Type B pancreatic cell (in vitro differentiated cells): ENCODE data around the gene HOXA5. TPM values are rescaled to one million over a fixed set of nuclear protein-coding genes. Genes with fewer than 3 reads are reported as not detected.

Experiments used
- DNase-seq: peaks from one replicate; pipeline ENCODE4 v3.0.0; 2021; ENCODE audit warnings: mixed read lengths; ENCODE audit not compliant: unreplicated experiment; ENCODE audit errors: extremely low spot score
- H3K27ac Mint-ChIP-seq: 2 replicates; pipeline ENCODE4 v1.8.0; 2021; ENCODE audit warnings: mild to moderate bottlenecking, mixed read lengths
- H3K27me3 Mint-ChIP-seq: 2 replicates; pipeline ENCODE4 v1.8.0; 2021; ENCODE audit warnings: mixed read lengths
- H3K36me3 Mint-ChIP-seq: 2 replicates; pipeline ENCODE4 v1.8.0; 2021; ENCODE audit warnings: mixed read lengths
- H3K4me1 Mint-ChIP-seq: one replicate; pipeline ENCODE4 v1.8.0; 2021; ENCODE audit warnings: mixed read lengths; ENCODE audit not compliant: unreplicated experiment
- H3K4me3 Mint-ChIP-seq: 2 replicates; pipeline ENCODE4 v1.8.0; 2021; ENCODE audit warnings: mild to moderate bottlenecking, mixed read lengths
- H3K9me3 Mint-ChIP-seq: 2 replicates; pipeline ENCODE4 v1.8.0; 2021; ENCODE audit warnings: mixed read lengths
- total RNA-seq: library from RNA; stranded (reverse); gene quantifications from 2 replicates; pipeline ENCODE4 v1.2.1, GENCODE V29; 2021; ENCODE audit warnings: low replicate concordance
- TF ChIP-seq, protein P1 (sequence below): fragments of 200-600 bp; sonication (generic); conservative IDR thresholded peaks from 2 replicates; pipeline ENCODE4 v1.5.0; 2021; ENCODE audit warnings: antibody characterized with exemption, mild to moderate bottlenecking

HOXA5 gene
- total RNA-seq, 1 donor from 2014 or later: 77.7 TPM

DNA sequence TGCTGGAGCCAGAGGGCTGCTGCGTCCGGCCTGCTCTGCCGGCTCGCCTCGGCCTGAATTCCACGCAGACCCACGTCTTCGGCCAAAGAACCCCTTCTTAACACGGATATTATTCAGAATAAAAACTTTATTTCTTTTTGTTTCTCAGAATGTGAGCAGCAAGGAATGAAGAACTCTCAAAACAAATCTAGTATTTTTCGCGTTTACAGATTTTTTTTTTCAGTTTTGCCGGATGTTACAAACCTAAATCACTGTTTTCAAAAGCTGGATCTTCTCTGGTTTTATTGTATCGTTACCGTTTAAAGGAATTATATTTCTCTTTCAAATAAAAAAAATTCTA, 36.6 kb downstream of the HOXA5 start:
- Mint-ChIP-seq H3K36me3 (peaks cover 28% of the 10 kb centered on the region), H3K4me3 (peak overlapping the region; percentile 97), H3K4me1 (peaks cover 66% of the 10 kb centered on the region), H3K9me3 (no peaks in the 10 kb centered on the region), H3K27me3 (peaks cover 67% of the 10 kb centered on the region), H3K27ac (peak overlapping the region; percentile 97)
- TF ChIP-seq, protein P1, sequence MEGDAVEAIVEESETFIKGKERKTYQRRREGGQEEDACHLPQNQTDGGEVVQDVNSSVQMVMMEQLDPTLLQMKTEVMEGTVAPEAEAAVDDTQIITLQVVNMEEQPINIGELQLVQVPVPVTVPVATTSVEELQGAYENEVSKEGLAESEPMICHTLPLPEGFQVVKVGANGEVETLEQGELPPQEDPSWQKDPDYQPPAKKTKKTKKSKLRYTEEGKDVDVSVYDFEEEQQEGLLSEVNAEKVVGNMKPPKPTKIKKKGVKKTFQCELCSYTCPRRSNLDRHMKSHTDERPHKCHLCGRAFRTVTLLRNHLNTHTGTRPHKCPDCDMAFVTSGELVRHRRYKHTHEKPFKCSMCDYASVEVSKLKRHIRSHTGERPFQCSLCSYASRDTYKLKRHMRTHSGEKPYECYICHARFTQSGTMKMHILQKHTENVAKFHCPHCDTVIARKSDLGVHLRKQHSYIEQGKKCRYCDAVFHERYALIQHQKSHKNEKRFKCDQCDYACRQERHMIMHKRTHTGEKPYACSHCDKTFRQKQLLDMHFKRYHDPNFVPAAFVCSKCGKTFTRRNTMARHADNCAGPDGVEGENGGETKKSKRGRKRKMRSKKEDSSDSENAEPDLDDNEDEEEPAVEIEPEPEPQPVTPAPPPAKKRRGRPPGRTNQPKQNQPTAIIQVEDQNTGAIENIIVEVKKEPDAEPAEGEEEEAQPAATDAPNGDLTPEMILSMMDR: no peak
- DNase-seq: no peak

DNA sequence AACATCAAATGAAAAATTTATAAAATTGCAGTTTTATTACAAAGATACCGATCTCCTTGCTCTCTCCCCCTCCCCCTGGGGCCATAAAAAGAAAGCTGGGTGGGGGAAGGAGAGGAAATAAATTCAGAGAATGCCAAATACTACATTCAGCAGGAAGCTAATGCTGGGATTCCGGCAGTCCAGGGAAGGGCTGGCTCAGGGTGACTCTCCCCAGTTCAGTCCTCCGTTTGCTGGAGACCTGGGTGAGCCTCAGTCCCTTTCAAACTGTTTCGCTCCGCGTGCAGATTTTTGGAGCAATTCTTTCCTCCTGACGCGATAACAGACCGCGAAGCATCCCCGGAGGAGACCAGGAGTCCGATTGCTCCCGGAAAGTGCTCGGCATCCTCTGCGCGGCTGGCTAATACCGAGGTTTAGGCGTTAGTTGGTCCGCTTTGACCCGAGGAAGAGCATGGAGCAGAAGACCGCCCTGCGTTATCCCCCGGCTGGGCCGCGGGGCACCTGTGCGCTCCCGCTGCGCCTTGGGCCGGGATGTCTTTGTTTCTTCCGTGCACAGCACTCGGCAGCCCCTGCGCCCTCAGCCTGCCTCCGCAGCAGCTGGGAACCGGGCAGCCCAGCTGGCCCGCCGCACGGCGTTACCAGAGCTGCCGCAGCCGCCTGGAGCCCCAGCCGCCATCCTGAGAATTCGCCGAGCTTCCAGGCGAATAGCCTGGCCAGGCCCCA, 37.1 kb downstream of the HOXA5 start:
- Mint-ChIP-seq H3K27ac (peak overlapping the region; percentile 97), H3K36me3 (peaks cover 27% of the 10 kb centered on the region), H3K27me3 (peaks cover 67% of the 10 kb centered on the region), H3K4me1 (peaks cover 61% of the 10 kb centered on the region), H3K9me3 (no peaks in the 10 kb centered on the region), H3K4me3 (peak overlapping the region; percentile 97)
- DNase-seq: no peak
- TF ChIP-seq, protein P1: no peak

DNA sequence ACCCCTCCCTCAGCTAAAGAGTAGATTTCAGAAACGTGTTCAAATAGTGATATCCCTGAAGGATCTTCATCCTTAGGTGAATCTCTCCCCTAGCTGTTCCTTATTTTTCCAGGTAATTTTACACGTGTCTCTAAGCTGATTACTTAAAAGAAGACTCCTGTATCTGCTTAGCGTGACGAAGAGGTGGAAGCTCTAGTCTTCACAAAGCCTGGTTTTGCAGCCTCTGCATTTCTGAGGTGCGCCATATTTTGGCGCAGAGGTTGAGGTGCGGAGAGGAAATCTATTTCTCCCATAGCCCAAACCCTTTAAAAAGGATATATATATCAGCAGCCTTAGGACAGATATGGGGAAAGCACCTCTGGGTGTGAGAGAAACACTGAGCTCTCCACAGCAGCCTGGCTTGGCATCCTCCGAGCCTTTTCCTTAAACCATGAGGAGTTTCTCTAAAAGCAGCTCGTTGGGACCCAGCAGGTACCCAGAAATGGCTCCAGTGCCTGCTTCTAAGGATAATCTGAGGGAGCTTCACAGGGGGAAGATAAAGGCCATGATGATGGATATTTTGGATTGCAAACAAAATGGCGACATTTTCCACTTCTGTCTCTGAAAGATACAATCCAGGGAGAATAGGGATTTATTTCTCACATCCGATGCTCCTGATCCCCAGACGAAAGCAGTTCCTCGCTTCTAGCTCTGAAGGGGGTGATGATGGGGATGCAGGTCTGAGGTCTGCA, 38.0 kb downstream of the HOXA5 start:
- H3K4me1 Mint-ChIP-seq: peaks cover 59% of the 10 kb centered on the region
- H3K27me3 Mint-ChIP-seq: peaks cover 67% of the 10 kb centered on the region
- DNase-seq: no peak
- H3K27ac Mint-ChIP-seq: peak overlapping the region; percentile 97
- H3K9me3 Mint-ChIP-seq: no peaks in the 10 kb centered on the region
- peak overlapping the region; percentile 97 for H3K4me3 Mint-ChIP-seq
- peaks cover 31% of the 10 kb centered on the region for H3K36me3 Mint-ChIP-seq
- TF ChIP-seq, protein P1: no peak

DNA sequence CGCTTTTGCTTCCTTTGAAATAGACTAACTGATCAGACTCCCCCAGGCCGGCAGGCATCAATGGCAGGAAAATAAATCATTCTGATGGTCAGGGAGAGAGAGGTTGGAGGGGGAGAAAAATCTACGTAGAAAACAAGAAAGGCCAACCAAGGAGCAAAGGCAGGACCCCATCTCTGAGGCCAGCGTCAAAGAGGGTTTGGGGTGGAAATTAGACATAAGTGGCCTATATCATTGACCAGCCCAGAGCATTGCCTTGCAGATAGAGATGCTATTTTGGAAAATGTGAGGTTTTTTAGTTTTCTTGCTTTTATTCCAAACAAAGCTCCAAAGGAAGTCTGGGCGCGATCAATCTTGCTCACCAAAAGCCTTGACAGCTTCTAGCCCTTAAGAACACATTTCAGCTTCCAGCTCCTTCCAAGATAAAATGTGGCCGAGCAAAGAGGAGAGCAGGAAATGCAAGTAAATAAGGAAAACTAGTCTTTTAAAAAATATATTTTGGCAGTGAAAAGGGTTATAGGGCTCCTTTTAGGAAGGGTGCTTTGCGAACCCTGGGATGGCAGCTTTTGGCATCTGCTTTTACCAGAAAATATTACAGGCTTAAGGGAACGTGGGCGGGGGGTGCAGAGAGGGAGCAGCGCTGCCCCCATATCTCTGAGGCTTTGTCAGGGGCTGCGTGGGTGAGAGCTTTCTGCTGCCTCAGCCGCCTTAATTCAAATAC, 39.0 kb downstream of the HOXA5 start:
- Mint-ChIP-seq H3K27me3 (peaks cover 66% of the 10 kb centered on the region), H3K9me3 (no peaks in the 10 kb centered on the region), H3K27ac (peak overlapping the region; percentile 97), H3K4me3 (peak overlapping the region; percentile 97), H3K36me3 (peaks cover 35% of the 10 kb centered on the region), H3K4me1 (peaks cover 61% of the 10 kb centered on the region)
- TF ChIP-seq, protein P1: no peak
- DNase-seq: no peak

DNA sequence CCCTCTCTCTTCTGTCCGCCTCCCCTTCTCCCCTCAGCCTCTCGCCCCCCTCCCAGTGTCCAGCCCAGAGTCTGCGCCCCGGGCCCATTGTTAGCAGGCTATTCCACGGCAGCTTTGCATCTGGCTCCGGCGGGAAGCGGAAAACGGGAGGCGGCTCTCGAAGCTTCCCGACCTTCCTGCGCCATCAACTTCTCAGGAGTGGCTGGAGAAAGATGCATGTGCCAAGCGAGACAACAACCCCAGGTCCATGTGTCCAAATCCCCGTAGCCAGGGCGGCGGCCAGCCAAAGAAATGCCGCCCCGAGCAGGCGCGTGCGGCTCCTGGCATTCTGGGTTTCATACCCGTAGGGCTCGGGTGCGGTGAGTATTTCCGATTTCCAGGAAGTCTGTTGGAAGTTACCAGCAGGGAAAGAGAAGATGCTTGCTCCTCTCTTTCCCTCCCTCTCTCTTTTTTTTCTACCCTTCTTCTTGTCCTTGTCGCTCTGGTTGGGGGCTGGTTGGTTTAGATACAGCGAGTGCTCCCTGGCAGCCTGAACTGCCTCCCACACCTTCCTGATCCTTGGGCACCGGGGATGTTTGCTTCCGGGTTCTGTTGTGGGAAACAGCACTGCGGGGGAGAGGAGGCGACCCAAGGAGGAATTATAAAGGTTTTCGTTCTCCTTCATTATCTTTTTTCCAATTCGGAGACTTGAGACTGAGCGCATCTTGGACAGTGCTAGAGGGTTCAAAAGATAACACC, 39.8 kb downstream of the HOXA5 start:
- peak; percentile 73 for DNase-seq
- Mint-ChIP-seq H3K27ac (peak overlapping the region; percentile 97), H3K4me3 (peak overlapping the region; percentile 97), H3K4me1 (peaks cover 62% of the 10 kb centered on the region), H3K27me3 (peaks cover 70% of the 10 kb centered on the region), H3K36me3 (peaks cover 41% of the 10 kb centered on the region), H3K9me3 (no peaks in the 10 kb centered on the region)
- TF ChIP-seq, protein P1: no peak
